Measurements from ENCODE around the gene MRPL12. TPM values are rescaled to one million over a fixed set of nuclear protein-coding genes. Genes with fewer than 3 reads are reported as not detected.

Gene MRPL12
- total and polyA plus RNA-seq, 2 experiments from 2014 or later = 50.9 to 153 TPM

- peaks cover 12% of the 10 kb centered on the region for H3K4me1 Mint-ChIP-seq
- no peaks in the 10 kb centered on the region; the same call in 2 of the 3 replicates for H3K9me3 Mint-ChIP-seq
- TF ChIP-seq EZH2 (IDR thresholded peaks at IDR 0.05; ENCODE audit: low read depth, unreplicated experiment) = no peak
- TF ChIP-seq ZNF114 (CRISPR knock-in tag; IDR thresholded peaks at IDR 0.05) = no peak
- TF ChIP-seq ETS1 (IDR thresholded peaks at IDR 0.05) = no peak
- no peak for TF ChIP-seq ZNF331 (CRISPR knock-in tag; IDR thresholded peaks at IDR 0.05; ENCODE audit: low read depth)
- no peak for TF ChIP-seq POLR2AphosphoS5 (IDR thresholded peaks at IDR 0.05; ENCODE audit: low read depth)
- TF ChIP-seq CTCF (conservative IDR thresholded peaks at IDR 0.05; ENCODE audit: low read depth in 2 of 2) = no peak
- TF ChIP-seq EZH2phosphoT487 (IDR thresholded peaks at IDR 0.05; ENCODE audit: unreplicated experiment) = no peak
- TF ChIP-seq ZNF462 (CRISPR knock-in tag; IDR thresholded peaks at IDR 0.05) = no peak
- TF ChIP-seq CREB1 (CRISPR knock-in tag; IDR thresholded peaks at IDR 0.05; ENCODE audit: low read depth) = no peak
- TF ChIP-seq JUNB (IDR thresholded peaks at IDR 0.05; ENCODE audit: unreplicated experiment) = no peak
- no peak for TF ChIP-seq STAT1 (IDR thresholded peaks at IDR 0.05; ENCODE audit: unreplicated experiment)
- no peak for TF ChIP-seq REST (IDR thresholded peaks at IDR 0.05; ENCODE audit: unreplicated experiment)
- TF ChIP-seq NANOG (IDR thresholded peaks at IDR 0.05; ENCODE audit: borderline replicate concordance) = no peak
- no peak overlapping the region for H3K27ac ChIP-seq (ENCODE audit: low read depth)
- peaks cover 18% of the 10 kb centered on the region for H3K27me3 Mint-ChIP-seq (ENCODE audit: insufficient read depth, low read depth, poor library complexity)
- no peaks in the 10 kb centered on the region for H3K27me3 ChIP-seq (ENCODE audit: insufficient read depth)
- H3K36me3 ChIP-seq (ENCODE audit: insufficient read depth) = no peaks in the 10 kb centered on the region
- peaks cover 6% of the 10 kb centered on the region for H3K4me1 ChIP-seq (ENCODE audit: insufficient read depth)
- H3K4me3 Mint-ChIP-seq = peak overlapping the region; percentile 17; the same call in 1 of the 3 replicates
- no peak overlapping the region for H3K4me2 ChIP-seq
- H3K79me2 ChIP-seq (replicated peaks; ENCODE audit: insufficient read depth) = peaks cover 38% of the 10 kb centered on the region
- H3K4me3 ChIP-seq = no peak overlapping the region
- peaks cover 8% of the 10 kb centered on the region; the same call in 1 of the 2 replicates for H4K20me1 ChIP-seq (replicated peaks; ENCODE audit: insufficient read depth)
- H3K27ac Mint-ChIP-seq = no peak overlapping the region
- peaks cover 46% of the 10 kb centered on the region for H3K36me3 Mint-ChIP-seq (ENCODE audit: low read depth)
- DNase-seq (ENCODE audit: low spot score) (no peak), ATAC-seq (no peak)
- no peak overlapping the region for H2AFZ ChIP-seq
- peaks cover 18% of the 10 kb centered on the region for H3F3A ChIP-seq (replicated peaks; ENCODE audit: low read depth)
- no peaks in the 10 kb centered on the region for H3K9me2 ChIP-seq (ENCODE audit: insufficient read depth)
These were observed 16.6 kb upstream of the MRPL12 start for GRCh38 chr17:81686614-81687013.

Data from GM23338 (cell line).